Measurements from ENCODE around the gene GLIPR2.
"Not testable (repeated sequence)": the region's sequence is repeated elsewhere in the genome, so short reads cannot be mapped to it uniquely, and the experiment has no call there.

GLIPR2 gene

DNA sequence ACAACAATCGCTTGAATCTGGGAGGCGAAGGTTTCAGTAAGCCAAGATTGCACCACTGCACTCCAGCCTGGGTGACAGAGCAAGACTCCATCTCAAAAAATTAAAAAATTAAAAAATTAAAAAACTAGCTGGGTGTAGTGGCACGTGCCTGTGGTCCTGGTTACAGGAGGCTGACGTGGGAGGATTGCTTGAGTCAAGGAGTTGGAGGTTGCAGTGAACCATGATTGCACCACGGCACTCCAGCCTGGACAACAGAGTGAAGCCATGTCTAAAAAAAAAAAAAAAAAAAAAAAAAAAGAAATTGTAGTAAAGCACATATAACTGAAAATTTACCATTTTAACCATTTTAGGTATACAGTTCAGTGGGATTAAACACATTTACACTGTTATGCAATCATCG, 19.6 kb downstream of the GLIPR2 start:
- no peak for DNase-seq
- no peak for TF ChIP-seq GATA1 (IDR thresholded peaks at IDR 0.05; ENCODE audit: low read depth, low read length)
- no peak for TF ChIP-seq POLR2A (IDR thresholded peaks at IDR 0.05; ENCODE audit: low read length)

DNA sequence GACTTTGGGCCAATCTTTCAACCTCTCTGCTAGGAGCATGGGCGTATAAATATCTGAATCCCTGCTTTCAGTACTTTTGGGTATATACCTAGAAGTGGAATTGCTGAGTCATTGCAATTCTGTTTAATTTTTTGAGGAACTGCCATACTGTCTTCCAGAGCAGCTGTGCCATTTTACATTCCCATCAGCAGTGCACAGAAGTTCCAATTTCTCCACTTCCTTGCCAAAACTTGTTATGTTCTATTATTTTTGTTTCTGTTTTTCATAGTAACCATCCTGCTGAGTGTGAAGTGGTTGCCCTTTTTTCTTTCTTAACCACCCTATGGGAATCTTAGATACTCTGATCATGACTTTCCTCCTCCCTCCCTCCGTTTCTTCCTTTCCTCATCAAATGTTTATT, 21.6 kb downstream of the GLIPR2 start:
- DNase-seq = no peak
- TF ChIP-seq GATA1 (IDR thresholded peaks at IDR 0.05; ENCODE audit: low read depth, low read length) (no peak), POLR2A (IDR thresholded peaks at IDR 0.05; ENCODE audit: low read length) (no peak)

DNA sequence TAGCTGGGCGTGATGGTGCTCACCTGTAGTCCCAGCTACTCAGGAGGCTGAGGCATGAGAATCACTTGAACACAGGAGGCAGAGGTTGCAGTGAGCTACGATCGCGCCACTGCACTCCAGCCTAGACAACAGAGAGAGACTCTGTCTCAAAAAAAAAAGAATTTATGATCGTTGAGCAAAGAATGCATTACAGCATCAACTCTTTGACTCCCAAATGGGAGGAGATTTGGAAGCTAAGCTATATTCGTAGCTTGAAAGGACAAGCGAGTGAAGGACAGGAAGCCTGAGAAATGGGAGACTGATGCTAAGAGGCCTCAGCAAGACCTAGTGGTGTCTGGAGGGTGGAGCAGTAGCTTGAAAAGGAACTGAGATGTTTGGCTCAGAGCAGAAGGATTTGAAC, 22.4 kb downstream of the GLIPR2 start:
- no peak for TF ChIP-seq GATA1 (IDR thresholded peaks at IDR 0.05; ENCODE audit: low read depth, low read length)
- no peak for TF ChIP-seq POLR2A (IDR thresholded peaks at IDR 0.05; ENCODE audit: low read length)
- DNase-seq = no peak

DNA sequence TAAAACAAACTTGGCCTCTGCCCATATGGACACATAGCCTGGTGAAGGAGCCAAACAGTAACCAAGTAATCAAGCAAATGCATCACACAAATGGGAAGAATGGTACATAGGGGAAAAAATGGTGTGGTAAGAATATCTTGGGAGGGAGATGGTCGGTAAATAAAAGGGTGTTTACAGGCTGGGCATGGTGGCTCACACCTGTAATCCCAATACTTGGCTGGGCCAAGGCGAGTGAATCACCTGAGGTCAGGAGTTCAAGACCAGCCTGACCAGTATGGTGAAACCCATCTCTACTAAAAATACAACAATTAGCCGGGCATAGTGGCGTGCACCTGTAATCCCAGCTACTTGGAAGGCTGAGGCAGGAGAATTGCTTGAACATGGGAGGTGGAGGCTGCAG, 23.0 kb downstream of the GLIPR2 start:
- not testable (repeated sequence) for DNase-seq

DNA sequence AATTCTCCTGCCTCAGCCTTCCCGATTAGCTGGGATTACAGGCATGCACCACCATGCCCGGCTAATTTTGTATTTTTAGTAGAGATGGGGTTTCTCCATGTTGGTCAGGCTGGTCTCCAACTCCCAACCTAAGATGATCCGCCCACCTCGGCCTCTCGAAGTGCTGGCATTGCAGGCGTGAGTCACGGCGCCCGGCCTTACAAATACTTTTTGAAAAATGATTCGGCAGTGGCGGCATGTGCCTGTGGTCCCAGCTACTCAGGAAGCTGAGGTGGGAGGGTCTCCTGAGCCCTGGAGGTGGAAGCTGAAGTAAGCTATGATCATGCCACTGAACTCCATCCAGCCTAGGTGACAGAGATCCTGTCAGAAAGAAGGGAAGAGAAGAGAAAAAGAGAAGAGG, 23.6 kb downstream of the GLIPR2 start:
- not testable (repeated sequence) for DNase-seq

DNA sequence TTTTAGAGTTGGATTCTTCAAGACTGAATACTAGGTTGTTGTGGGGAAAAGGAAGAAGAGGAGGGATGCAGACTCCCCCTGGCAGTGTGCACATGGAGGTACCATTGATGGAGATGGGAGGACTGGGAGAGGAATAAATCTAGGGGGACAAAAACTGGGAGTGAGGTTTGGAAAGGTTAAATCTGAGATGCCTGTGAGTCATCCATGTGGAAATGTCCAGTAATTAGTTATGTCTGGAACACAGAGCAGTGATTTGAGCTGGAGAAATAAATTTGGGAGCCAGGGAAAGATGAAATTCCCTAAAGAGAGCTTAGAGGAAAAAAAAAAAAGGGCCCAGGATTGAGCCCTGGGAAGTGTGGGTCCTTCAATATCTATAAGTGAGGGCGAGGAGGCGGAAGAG, 24.7 kb downstream of the GLIPR2 start:
- TF ChIP-seq GATA1 (IDR thresholded peaks at IDR 0.05; ENCODE audit: low read depth, low read length) = no peak
- no peak for TF ChIP-seq POLR2A (IDR thresholded peaks at IDR 0.05; ENCODE audit: low read length)
- no peak for DNase-seq

DNA sequence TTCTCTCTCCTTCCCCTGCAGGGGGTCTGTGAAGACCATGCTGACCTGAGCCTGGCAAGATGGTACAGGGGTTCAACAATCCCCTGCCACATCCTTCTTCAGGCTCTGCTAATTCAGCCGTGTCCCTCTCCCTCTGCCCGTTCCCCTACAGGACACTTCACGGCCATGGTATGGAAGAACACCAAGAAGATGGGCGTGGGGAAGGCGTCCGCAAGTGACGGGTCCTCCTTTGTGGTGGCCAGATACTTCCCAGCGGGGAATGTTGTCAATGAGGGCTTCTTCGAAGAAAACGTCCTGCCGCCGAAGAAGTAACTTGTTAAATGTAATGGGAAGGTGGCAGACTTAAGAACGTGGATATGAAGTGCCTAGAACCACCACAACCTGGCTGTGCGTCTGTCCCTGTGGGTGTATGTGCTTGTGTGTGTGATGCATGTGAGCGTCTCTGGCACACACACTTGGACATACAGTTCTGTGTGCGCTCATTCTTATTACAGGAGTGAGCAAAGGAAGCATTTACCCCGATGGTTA, 25.7 kb downstream of the GLIPR2 start:
- no peak for DNase-seq
- TF ChIP-seq POLR2A (IDR thresholded peaks at IDR 0.05; ENCODE audit: low read length) (no peak), GATA1 (IDR thresholded peaks at IDR 0.05; ENCODE audit: low read depth, low read length) (no peak)

DNA sequence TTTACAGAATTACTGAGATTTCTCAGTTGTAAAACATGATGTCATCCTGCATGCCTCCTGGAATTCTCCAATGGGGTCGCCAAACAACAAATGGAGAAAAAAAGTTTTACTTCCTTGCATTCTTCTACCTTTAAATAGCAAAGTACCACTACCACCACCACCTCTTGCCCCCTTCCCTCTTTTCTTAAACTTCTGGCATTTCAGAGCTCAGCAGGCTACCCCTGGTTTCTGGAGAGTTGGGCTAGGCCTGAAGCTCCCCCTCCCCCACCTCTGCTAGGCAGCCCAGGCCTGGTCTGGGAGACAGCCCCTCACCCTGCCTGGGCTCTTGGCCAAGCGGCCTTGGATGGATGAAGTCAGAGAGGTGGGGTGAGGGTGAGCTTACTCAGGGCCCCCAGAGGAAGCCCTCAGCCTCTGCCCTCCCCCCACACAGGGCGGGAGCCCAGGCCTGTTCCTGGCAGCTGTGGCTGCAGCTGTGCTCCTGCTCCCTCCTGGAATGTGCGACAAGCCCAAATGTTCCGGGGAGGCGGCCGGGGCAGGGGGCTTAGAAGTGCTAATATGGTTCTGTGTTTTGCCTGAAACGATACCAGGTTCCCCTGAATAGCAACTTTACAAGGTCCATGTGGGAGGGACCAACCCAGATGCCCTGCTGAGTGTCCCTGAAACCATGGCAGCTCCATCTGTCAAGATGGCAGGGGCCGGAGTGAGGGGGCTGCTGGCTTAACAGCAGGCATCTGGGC, 26.7 kb downstream of the GLIPR2 start:
- no peak for DNase-seq
- no peak for TF ChIP-seq GATA1 (IDR thresholded peaks at IDR 0.05; ENCODE audit: low read depth, low read length)
- no peak for TF ChIP-seq POLR2A (IDR thresholded peaks at IDR 0.05; ENCODE audit: low read length)

DNA sequence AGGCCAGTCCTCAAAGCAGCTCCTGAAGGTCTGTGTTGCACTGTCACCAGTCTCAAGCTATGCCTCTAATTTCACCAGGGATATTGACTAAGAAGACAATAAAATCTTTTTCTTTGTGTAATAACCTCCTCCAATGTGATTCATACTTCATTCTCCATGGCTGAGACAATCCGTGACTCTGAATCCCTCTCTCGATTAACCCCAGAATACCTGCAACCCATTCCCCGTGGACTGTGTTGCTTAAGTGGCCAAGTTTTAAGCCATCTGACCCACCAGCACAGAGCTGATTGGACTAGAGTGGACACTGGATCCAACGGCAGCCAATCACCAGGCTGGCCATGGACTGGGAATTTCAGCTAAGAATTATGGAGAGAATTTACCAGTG, 27.2 kb downstream of the GLIPR2 start:
- TF ChIP-seq GATA1 (IDR thresholded peaks at IDR 0.05; ENCODE audit: low read depth, low read length) (no peak), POLR2A (IDR thresholded peaks at IDR 0.05; ENCODE audit: low read length) (no peak)
- DNase-seq = no peak

DNA sequence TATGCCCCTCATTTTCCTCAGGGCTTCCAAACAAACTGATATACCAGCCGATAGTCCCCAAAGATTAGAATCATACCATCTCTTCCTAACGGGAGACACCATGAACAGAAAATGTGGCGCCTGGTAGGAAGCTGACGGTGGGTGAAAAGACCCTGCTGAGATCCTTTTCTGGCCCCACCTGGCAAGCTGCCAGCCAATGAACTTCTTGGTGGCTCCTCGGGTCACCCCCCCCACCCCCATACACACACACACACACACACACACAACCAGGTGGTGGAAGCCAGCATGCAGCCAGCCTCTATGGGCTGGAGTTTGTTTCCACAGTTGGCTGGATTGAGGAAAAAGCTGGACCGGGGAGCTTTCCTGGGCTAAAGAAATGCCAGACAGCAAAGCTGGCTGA, 27.8 kb downstream of the GLIPR2 start:
- TF ChIP-seq POLR2A (IDR thresholded peaks at IDR 0.05; ENCODE audit: low read length) (no peak), GATA1 (IDR thresholded peaks at IDR 0.05; ENCODE audit: low read depth, low read length) (no peak)
- DNase-seq = no peak

DNA sequence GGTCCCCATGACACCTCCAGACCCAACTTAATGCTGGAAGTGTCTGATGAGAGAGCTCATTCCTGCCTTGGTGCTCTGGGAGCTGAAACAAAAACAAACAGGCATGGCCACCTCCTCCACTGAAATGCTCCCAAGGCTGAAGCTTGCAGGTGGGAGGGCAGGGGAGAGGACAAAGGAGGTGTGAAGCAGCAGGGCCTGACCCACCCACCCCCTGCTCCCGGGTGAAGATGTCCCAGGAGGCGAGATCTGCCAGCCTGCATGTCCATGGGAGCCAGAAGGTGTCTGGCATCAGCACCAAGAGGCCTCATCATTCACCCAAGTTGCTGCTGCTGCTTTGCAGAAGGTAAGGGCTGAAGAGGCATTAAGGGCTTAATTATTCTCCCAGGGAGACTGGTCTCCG, 28.5 kb downstream of the GLIPR2 start:
- DNase-seq = no peak
- no peak for TF ChIP-seq GATA1 (IDR thresholded peaks at IDR 0.05; ENCODE audit: low read depth, low read length)
- no peak for TF ChIP-seq POLR2A (IDR thresholded peaks at IDR 0.05; ENCODE audit: low read length)

DNA sequence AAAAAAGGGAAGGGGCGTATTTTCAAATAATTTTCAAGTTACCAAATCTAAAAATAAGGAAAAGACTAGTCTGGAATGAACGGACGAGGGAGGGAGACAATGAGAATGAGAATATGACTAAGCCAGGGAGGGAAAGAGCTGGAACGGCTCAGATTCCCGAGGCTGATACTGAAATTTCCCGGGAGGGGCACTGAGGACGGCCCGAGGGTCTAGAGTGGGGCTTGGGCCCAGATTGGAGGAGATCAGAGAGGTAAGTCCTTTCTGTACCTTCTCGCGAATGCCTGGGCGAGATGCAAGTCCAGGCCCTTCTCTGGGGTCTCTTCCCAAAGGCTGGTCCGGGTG, 29.3 kb downstream of the GLIPR2 start:
- DNase-seq = no peak
- TF ChIP-seq POLR2A (IDR thresholded peaks at IDR 0.05; ENCODE audit: low read length) (no peak), GATA1 (IDR thresholded peaks at IDR 0.05; ENCODE audit: low read depth, low read length) (no peak)

DNA sequence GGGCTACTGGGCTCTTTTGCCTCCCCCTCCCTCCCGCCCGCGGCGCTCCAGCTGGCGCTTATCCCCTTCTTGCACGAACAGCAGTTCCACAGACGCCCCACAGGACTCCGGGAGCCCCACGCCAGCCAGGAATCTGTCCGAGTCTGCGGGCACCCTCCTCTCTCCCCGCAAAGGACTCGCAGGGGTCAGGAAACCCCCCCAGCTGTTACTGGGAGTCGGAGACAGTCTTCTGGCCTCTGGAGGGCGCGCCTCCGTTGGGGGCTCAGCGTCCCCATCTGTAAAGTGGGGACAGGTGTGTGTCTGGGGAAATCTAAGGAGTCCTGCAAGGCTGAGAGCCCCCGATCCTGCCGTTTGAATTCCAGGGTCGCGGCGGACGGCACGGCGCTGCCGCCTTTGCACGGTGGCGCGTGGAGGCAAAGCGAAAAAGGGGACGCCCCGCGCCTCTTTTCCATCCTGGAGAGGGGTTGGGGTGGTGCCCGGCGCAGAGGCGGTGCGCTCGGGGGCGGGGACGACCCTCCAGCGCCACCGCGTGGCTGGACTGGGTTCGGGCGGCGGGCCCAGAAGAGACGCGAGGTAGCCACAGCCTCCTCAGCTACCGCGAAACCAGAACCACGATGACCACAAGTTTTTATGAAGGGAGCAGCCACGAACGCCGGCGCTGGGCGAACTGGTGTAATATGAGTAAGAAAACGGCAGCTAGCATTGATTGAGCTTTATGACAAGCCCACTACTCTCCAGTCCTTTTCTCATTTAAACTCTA, 29.8 kb downstream of the GLIPR2 start:
- no peak for TF ChIP-seq GATA1 (IDR thresholded peaks at IDR 0.05; ENCODE audit: low read depth, low read length)
- no peak for TF ChIP-seq POLR2A (IDR thresholded peaks at IDR 0.05; ENCODE audit: low read length)
- peak; percentile 71 to 79 for DNase-seq

DNA sequence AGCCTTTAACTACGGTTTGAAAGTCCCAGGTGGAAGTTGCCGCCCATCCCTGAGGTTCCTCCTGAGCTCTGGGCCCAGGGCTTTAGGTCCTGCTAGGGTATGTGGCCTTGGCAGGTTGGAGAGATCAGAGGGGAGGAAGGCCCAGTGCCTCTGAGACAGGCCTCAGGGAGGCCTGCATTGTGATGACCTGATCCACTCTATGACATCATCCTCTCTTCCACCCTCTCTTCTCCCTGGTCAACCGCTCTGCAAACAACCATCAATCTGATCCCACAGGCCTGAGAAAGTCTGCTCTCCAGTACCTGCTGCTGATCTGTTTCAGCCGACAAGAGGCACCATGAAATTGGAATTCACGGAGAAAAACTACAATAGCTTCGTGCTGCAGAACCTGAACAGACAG, 32.6 kb downstream of the GLIPR2 start, which contains the start of gene CCIN:
CCIN (plus strand) TSS at position 223 of the 400 bp plus-strand sequence; CDS start at position 338, 115 bp downstream.
- DNase-seq = no peak
- TF ChIP-seq GATA1 (IDR thresholded peaks at IDR 0.05; ENCODE audit: low read depth, low read length) (no peak), POLR2A (IDR thresholded peaks at IDR 0.05; ENCODE audit: low read length) (no peak)

DNA sequence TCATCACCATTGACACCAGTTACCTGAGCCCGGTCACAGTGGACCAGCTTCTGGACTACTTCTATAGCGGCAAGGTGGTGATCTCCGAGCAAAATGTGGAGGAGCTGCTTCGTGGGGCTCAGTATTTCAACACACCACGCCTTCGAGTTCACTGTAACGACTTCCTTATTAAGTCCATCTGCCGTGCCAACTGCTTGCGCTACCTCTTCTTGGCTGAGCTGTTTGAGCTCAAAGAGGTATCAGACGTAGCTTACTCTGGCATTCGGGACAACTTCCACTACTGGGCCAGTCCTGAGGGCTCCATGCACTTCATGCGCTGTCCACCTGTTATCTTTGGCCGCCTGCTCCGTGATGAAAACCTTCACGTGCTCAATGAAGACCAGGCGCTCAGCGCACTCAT, 33.2 kb downstream of the GLIPR2 start:
- no peak for DNase-seq
- TF ChIP-seq POLR2A (IDR thresholded peaks at IDR 0.05; ENCODE audit: low read length) (no peak), GATA1 (IDR thresholded peaks at IDR 0.05; ENCODE audit: low read depth, low read length) (no peak)

All from erythroblast (primary cell).